Measurements from ENCODE around the gene RBFOX2.
"Not testable (repeated sequence)": the region's sequence is repeated elsewhere in the genome, so short reads cannot be mapped to it uniquely, and the experiment has no call there.

DNA sequence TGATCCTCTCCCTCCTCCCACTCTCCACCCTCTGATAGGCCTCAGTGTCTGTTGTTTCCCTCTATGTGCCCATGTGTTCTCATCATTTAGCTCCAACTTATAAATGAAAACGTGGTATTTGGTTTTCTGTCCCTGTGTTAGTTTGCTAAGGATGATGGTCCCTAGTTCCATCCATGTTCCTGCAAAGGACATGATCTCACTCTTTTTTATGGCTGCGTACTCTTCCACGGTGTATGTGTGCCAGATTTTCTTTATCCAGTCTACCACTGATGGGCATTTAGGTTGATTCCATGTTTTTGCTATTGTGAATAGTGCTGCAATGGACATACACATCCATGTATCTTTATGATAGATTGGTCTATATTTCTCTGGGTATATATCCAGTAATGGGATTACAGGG lies 15.9 kb upstream of the RBFOX2 start:
- TF ChIP-seq, protein P1, sequence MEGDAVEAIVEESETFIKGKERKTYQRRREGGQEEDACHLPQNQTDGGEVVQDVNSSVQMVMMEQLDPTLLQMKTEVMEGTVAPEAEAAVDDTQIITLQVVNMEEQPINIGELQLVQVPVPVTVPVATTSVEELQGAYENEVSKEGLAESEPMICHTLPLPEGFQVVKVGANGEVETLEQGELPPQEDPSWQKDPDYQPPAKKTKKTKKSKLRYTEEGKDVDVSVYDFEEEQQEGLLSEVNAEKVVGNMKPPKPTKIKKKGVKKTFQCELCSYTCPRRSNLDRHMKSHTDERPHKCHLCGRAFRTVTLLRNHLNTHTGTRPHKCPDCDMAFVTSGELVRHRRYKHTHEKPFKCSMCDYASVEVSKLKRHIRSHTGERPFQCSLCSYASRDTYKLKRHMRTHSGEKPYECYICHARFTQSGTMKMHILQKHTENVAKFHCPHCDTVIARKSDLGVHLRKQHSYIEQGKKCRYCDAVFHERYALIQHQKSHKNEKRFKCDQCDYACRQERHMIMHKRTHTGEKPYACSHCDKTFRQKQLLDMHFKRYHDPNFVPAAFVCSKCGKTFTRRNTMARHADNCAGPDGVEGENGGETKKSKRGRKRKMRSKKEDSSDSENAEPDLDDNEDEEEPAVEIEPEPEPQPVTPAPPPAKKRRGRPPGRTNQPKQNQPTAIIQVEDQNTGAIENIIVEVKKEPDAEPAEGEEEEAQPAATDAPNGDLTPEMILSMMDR (conservative IDR thresholded peaks at IDR 0.05; ENCODE audit: low read length): not testable (repeated sequence)
- TF ChIP-seq EZH2phosphoT487 (IDR thresholded peaks at IDR 0.05; ENCODE audit: borderline replicate concordance, low read depth, low read length): not testable (repeated sequence)

Data from OCI-LY7 (cell line).